Body of pancreas (tissue), 4 donors: Measurements from ENCODE around the gene STRIP2. TPM values are rescaled to one million over a fixed set of nuclear protein-coding genes. Genes with fewer than 3 reads are reported as not detected.

Source experiments
- ATAC-seq: fragments of 150-250 bp; one replicate; pipeline ENCODE4 v1.9.1; 2016
- DNase-seq, 4 donors: peaks; one replicate each; pipeline ENCODE4 v3.0.0-alpha.2; 2019
- H3K27ac ChIP-seq, 4 donors: fragments of 200-600 bp; sonication (generic); 1 replicate in 3 of 4; 2 replicates in 1 of 4; pipeline versions ENCODE4 v1.5.1 to v1.6.1; 2016 to 2019; ENCODE audit warnings: mild to moderate bottlenecking in 1 of 4, mixed read lengths in 1 of 4, moderate library complexity in 1 of 4
- H3K27me3 ChIP-seq, 2 donors: fragments of 200-600 bp; sonication (generic); one replicate each; pipeline ENCODE4 v1.6.0; 2016; ENCODE audit warnings: mild to moderate bottlenecking in 1 of 2
- H3K36me3 ChIP-seq, 2 donors: fragments of 200-600 bp; sonication (generic); replicated peaks in 1 of 2; 2 replicates each; pipeline ENCODE4 v1.5.1; 2016; ENCODE audit warnings: low read depth in 2 of 2; ENCODE audit not compliant: insufficient read depth in 1 of 2
- H3K4me1 ChIP-seq: fragments of 200-600 bp; sonication (generic); one replicate; pipeline ENCODE4 v1.6.0; 2016
- H3K4me3 ChIP-seq, 2 donors: fragments of 200-600 bp; sonication (generic); 1 replicate in 1 of 2; 2 replicates in 1 of 2; pipeline ENCODE4 v1.5.1; 2016 to 2019
- H3K9me3 ChIP-seq, 3 donors: fragments of 200-600 bp; sonication (generic); 1 replicate in 2 of 3; 2 replicates in 1 of 3; pipeline ENCODE4 v1.5.1; 2016
- POLR2A ChIP-seq, 3 donors: fragments of 450-650 bp; IDR thresholded peaks; one replicate each; pipeline ENCODE4 v1.6.1; 2016; ENCODE audit warnings: antibody characterized with exemption in 3 of 3, mild to moderate bottlenecking in 2 of 3
- WGBS, 2 donors: methylation state at CpG; one replicate each; pipeline ENCODE4 v1.1.5; 2017; 5-methylcytosine and 5-hydroxymethylcytosine counted together
- intact Hi-C: fragments of 100-400 bp; cut with DNase I; formaldehyde crosslinking; loops from one replicate; pipeline ENCODE4 v1.15.1; 2023
- total RNA-seq, 2 donors: library from RNA; depleted of rRNA; stranded (reverse); fragments of >200 nt; gene quantifications; one replicate each; pipeline ENCODE4 v1.1.0, GENCODE V29; 2016
- TF ChIP-seq, protein P1 (sequence below), 7 experiments: fragments of 450-650 bp in 4 of 7; fragments of 200-600 bp in 3 of 7; sonication (generic) in 3 of 7; IDR thresholded peaks; one replicate each; pipeline ENCODE4 v1.5.1; 2016 to 2019; ENCODE audit warnings: antibody characterized with exemption in 7 of 7

The STRIP2 gene
- total RNA-seq, 2 donors from 2014 or later, result 0.26 TPM; not detected in 1

- Histone ChIP-seq H3K4me3 (peak within 1 kb of the TSS in 1 of 2 donors; percentile 39), H3K4me1 (peaks cover 12% of the 10 kb centered on the region), H3K27ac (peak within 1 kb of the TSS in 1 of 4 donors; percentile 26), H3K36me3 (no peaks in the 10 kb centered on the region), H3K27me3 (no peaks in the 10 kb centered on the region), H3K9me3 (no peaks in the 10 kb centered on the region)
- TF ChIP-seq POLR2A (IDR thresholded peaks at IDR 0.05), result peak; percentile 11 to 31 (median 27)
- TF ChIP-seq, protein P1, sequence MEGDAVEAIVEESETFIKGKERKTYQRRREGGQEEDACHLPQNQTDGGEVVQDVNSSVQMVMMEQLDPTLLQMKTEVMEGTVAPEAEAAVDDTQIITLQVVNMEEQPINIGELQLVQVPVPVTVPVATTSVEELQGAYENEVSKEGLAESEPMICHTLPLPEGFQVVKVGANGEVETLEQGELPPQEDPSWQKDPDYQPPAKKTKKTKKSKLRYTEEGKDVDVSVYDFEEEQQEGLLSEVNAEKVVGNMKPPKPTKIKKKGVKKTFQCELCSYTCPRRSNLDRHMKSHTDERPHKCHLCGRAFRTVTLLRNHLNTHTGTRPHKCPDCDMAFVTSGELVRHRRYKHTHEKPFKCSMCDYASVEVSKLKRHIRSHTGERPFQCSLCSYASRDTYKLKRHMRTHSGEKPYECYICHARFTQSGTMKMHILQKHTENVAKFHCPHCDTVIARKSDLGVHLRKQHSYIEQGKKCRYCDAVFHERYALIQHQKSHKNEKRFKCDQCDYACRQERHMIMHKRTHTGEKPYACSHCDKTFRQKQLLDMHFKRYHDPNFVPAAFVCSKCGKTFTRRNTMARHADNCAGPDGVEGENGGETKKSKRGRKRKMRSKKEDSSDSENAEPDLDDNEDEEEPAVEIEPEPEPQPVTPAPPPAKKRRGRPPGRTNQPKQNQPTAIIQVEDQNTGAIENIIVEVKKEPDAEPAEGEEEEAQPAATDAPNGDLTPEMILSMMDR (IDR thresholded peaks at IDR 0.05), result no peak
- DNase-seq (peak; percentile 85 to 89 (median 88)), ATAC-seq (peak; percentile 95)
- intact Hi-C loops, result no loop called here
- 7 to 21% methylated on average over 22 to 66 of the region's 89 CpGs for whole genome bisulfite sequencing, 2 donors
Measured at GRCh38 chr7:129501760-129502707, 67.8 kb downstream of the STRIP2 start, which contains the start of gene SMKR1. SMKR1 (plus strand) TSS chr7:129502531; CDS start chr7:129502825, 294 bp downstream.

GRCh38 chr7:129502708-129503685, 68.8 kb downstream of the STRIP2 start:
- intact Hi-C loops, result no loop called here
- Histone ChIP-seq H3K36me3 (no peaks in the 10 kb centered on the region), H3K4me3 (peak overlapping the region in 1 of 2 donors; percentile 39), H3K27me3 (no peaks in the 10 kb centered on the region), H3K9me3 (no peaks in the 10 kb centered on the region), H3K4me1 (peaks cover 12% of the 10 kb centered on the region), H3K27ac (no peak overlapping the region)
- ATAC-seq, result peak; percentile 11
- TF ChIP-seq POLR2A (IDR thresholded peaks at IDR 0.05), result no peak
- TF ChIP-seq, protein P1 (IDR thresholded peaks at IDR 0.05), result peak in 2 of 7 experiments; percentile 12 to 18
- peak in 2 of 4 donors; percentile 4 to 13 for DNase-seq
- 18 to 46% methylated on average over 21 to 52 of the region's 58 CpGs for WGBS, 2 donors

DNA sequence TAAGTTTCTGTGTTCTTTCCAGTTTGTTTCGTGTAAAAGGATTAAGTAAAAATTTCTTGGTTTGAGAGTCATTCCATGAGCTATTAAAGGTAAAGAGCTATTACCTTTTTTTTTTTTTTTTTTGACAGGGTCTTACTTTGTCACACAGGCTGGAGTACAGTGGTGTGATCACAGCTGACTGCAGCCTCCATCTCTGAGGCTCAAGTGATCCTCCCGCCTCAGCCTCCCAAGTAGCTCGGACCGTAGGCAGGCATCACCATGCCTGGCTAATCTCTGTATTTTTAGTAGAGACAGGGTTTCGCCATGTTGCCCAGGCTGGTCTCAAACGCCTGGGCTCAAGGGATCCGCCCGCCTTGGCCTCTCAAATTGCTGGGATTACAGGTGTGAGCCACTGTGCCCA, 69.5 kb downstream of the STRIP2 start:
- Histone ChIP-seq H3K27me3 (no peaks in the 10 kb centered on the region), H3K4me1 (peaks cover 12% of the 10 kb centered on the region), H3K36me3 (no peaks in the 10 kb centered on the region), H3K4me3 (no peak overlapping the region), H3K9me3 (no peaks in the 10 kb centered on the region), H3K27ac (no peak overlapping the region)
- no peak for TF ChIP-seq POLR2A (IDR thresholded peaks at IDR 0.05)
- TF ChIP-seq, protein P1 (IDR thresholded peaks at IDR 0.05), result no peak
- DNase-seq, result no peak
- 94 to 95% methylated on average over 5 to 8 of the region's 8 CpGs for WGBS, 2 donors
- intact Hi-C loops, result no loop called here
- ATAC-seq, result no peak

DNA sequence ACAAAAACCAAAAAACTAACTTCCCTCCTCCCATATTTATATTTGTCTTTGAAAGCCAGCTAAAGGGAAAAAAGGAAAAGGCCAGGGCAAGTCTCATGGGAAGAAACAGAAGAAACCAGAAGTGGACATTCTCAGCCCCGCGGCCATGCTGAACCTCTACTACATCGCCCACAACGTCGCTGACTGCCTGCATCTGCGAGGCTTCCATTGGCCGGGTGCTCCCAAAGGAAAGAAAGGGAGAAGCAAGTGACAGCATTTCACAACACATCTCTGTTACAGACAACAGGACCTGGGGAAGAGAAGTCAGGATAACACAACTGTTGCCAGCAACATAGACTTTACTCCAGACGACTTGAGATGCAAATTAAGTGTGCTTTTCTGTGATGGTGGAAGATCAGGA, 78.0 kb downstream of the STRIP2 start:
- Histone ChIP-seq H3K36me3 (no peaks in the 10 kb centered on the region), H3K27me3 (no peaks in the 10 kb centered on the region), H3K9me3 (no peaks in the 10 kb centered on the region), H3K4me1 (no peaks in the 10 kb centered on the region), H3K27ac (no peak overlapping the region), H3K4me3 (no peak overlapping the region)
- DNase-seq (no peak), ATAC-seq (no peak)
- TF ChIP-seq, protein P1 (IDR thresholded peaks at IDR 0.05), result no peak
- TF ChIP-seq POLR2A (IDR thresholded peaks at IDR 0.05), result no peak
- intact Hi-C loops, result no loop called here
- 70 to 81% methylated on average over 8 of the region's 8 CpGs for WGBS, 2 donors
